PC-9 (cell line): Measurements from ENCODE around the gene IGF2BP2.

ENCODE experiments used
- EZH2 ChIP-seq: fragments of 200-600 bp; sonication (generic); IDR thresholded peaks from 2 replicates; pipeline ENCODE4 v1.8.0; 2017; ENCODE audit warnings: antibody characterized with exemption, low read depth
- TF ChIP-seq, protein P1 (sequence below): fragments of 200-600 bp; sonication (generic); conservative IDR thresholded peaks from 2 replicates; pipeline ENCODE4 v1.6.1; 2017; ENCODE audit warnings: mixed run types, antibody characterized with exemption, mild to moderate bottlenecking, moderate library complexity

DNA sequence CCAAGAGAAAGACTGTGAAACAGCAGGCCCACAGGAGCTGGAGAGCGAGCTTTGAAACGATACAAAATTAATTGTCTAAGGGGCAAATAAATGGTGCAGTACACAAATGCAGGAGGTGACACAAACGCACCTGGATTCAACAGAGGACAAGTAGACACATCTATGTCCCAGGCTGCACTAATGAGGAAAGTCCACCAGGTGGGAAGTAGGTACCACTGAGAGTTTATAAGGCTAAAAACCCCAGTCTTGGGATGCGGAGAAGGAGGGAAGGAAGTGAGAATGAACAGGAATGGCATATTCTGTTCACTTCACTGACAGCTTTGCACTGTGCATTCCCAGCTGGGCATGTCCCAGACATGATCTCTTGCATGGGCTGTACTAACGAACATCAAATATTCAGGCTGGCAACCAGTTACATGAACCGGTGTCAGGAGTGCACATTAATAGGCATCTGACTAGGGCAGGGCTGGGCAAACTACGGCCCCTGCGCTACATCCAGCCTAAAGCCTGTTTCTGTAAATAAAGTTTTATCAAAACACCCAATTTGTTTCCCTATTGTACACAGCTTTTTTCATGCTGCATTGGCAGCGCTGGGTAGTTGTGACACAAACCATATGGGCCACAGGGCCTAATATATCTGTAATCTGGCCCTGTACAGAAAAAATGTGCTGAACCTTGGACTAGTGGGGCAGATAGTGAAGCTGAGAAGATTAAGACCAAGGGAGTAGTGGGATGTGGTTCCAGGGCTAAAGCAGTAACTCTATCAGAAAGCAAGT, 107.0 kb downstream of the IGF2BP2 start:
- TF ChIP-seq, protein P1, sequence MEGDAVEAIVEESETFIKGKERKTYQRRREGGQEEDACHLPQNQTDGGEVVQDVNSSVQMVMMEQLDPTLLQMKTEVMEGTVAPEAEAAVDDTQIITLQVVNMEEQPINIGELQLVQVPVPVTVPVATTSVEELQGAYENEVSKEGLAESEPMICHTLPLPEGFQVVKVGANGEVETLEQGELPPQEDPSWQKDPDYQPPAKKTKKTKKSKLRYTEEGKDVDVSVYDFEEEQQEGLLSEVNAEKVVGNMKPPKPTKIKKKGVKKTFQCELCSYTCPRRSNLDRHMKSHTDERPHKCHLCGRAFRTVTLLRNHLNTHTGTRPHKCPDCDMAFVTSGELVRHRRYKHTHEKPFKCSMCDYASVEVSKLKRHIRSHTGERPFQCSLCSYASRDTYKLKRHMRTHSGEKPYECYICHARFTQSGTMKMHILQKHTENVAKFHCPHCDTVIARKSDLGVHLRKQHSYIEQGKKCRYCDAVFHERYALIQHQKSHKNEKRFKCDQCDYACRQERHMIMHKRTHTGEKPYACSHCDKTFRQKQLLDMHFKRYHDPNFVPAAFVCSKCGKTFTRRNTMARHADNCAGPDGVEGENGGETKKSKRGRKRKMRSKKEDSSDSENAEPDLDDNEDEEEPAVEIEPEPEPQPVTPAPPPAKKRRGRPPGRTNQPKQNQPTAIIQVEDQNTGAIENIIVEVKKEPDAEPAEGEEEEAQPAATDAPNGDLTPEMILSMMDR, result no peak
- no peak for TF ChIP-seq EZH2
